GM20000 (cell line): ENCODE results near the gene ORC5.

Experiments used
- DNase-seq: peaks from one replicate; pipeline ENCODE4 v3.0.0; 2012; ENCODE audit warnings: low spot score
- TF ChIP-seq, protein P1 (sequence below): IDR thresholded peaks from 2 replicates; pipeline ENCODE4 v1.5.1; 2012; ENCODE audit warnings: mild to moderate bottlenecking, control low read depth; ENCODE audit errors: extremely low read depth, missing control alignments

Gene ORC5

DNA sequence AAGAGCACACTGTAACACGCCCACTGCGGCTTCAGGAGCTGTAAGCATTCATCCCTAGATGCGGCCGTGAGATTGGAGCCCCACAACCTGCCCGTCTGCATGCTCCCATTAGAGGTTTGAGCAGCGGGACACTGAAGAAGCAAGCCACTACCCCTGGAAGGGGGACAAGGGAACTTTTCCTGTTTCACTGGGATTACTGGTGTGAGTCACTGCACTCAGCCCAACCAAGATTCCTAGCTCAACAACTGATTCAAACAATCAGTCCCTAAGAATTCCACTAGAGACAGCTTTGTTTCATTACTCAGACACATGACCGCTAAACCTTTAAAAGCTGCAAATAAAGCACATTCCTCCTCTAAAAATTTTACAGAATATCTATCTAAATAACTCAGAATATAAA is 69.8 kb downstream of the ORC5 start:
- TF ChIP-seq, protein P1, sequence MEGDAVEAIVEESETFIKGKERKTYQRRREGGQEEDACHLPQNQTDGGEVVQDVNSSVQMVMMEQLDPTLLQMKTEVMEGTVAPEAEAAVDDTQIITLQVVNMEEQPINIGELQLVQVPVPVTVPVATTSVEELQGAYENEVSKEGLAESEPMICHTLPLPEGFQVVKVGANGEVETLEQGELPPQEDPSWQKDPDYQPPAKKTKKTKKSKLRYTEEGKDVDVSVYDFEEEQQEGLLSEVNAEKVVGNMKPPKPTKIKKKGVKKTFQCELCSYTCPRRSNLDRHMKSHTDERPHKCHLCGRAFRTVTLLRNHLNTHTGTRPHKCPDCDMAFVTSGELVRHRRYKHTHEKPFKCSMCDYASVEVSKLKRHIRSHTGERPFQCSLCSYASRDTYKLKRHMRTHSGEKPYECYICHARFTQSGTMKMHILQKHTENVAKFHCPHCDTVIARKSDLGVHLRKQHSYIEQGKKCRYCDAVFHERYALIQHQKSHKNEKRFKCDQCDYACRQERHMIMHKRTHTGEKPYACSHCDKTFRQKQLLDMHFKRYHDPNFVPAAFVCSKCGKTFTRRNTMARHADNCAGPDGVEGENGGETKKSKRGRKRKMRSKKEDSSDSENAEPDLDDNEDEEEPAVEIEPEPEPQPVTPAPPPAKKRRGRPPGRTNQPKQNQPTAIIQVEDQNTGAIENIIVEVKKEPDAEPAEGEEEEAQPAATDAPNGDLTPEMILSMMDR = no peak
- no peak for DNase-seq

DNA sequence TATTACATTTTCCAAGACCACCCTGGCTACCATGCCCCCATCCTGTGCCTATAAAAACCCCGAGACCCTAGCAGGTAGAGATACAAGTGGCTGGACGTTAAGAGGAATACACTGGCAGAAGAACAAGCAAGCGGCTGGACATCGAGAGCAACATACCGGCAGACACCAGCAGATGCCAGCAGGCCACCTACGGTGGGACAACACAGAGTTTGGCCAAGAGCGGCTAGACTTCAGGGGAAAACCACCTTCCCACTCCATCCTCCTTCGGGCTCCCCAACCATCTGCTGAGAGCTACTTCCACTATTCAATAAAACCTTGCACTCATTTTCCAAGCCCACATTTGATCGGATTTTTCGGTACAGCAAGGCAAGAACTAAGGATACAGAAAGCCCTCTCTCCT is 70.3 kb downstream of the ORC5 start:
- DNase-seq = no peak
- TF ChIP-seq, protein P1 = no peak

DNA sequence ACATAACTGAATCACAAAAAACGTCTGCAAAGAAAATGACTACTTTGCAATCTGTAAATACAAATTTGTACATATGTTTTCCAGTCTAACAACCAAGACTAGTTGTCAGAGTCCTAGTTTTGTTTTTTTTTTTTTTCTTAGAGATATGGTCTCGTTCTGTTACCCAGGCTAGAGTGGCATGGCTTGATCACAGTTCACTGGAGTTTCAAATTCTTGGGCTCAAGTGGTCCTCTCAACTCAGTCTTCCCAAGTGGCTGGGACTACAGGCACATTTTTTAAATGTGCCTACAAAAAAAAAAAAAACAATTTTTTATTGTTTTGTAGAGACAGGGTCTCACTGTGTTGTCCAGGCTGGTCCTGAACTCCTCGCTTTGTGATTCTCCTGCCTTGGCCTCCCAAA is 70.8 kb downstream of the ORC5 start:
- TF ChIP-seq, protein P1 = no peak
- DNase-seq = no peak

DNA sequence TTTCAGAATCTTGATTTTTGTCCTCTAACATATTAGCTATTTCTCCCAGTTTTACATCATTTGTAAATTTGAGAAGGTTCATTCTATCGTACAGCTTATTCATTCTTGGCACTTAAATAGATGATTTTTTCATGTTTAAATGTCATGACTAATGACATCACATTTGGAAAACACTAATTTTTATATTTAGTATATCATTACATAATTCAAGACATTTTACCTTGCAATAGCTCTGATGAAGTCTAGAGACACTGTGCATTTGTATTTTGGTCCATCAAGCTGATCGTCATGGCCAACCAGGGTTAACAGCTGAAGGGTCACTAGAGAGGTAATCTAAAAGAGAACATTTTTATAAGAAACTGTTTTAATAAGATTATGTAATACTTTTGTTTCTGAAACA is 71.3 kb downstream of the ORC5 start:
- no peak for DNase-seq
- TF ChIP-seq, protein P1 = no peak

DNA sequence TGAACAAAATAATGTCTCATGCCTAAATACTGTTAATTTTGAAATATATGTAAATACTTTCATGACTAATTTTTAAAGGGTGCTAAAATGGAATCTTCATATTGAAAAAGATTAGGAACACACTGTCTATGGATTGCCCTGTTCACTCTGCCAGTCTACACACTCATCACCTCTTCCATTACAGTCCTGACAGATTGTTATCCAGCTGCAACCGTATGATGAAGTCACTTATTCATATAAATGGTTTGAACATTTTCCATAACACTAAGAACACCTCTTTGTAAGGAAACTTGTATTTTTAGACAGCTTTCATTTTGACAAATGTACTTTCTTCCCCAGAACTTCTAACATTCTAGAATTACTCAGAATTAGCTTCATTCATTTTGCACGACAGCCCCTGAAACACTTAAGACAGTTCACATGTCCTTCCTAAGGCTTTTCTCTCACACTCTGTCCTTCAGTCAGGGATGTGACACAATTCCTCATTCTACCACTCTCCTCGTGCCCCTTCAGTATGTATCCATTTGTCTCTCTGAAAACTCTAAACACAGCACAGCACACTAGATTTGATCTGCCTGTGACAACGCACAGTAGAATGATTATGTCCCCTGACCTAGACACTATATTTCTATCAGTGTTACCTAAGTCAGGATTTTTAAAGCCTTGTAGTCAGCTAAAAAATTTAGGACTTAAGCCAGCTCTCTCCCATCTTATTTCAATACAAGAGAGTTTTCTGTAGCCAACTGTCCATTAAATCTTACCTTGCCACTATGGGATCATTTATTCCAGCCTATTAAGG is 71.9 kb downstream of the ORC5 start:
- TF ChIP-seq, protein P1 = no peak

DNA sequence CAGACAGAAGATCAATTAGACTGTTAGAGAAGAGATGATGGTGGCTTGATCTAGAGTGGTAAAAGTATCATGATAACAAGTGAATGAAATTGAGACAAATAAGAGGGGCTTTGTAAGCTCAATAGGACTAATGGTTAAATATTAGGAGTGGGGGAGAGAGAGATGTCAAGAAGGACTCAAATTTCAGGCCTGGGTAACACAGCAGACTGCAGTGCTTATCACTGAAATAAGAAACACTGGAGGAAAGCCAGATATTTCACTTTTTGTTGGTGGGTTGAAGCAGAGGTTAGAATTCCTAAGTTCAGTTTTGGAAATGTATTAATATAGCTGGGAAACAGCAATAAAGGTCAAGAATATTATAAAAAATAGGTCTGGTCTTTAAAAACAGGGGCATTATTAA is 74.6 kb downstream of the ORC5 start:
- no peak for DNase-seq
- TF ChIP-seq, protein P1 = no peak

More for the DNA sequence above, 71.9 kb downstream of the ORC5 start:
- no peak for DNase-seq

DNA sequence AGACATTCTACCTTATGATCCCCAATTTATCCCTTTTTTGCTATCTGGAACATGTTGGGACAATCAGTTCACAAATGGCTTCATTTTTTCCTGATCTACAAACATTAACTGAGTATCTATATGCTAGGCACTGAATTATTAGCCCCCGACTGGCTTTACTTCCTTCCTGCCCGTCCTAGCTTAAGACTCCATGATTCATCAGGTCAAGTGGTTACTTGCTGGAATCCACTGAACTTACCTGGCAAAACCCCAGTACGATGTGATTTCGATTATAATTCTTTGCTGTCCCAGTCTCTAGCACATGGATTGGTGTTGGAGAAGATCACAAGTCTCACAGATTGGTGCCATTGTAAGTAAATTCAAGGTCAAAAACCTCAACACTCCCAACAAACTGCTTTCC is 77.1 kb downstream of the ORC5 start:
- TF ChIP-seq, protein P1 = no peak
- no peak for DNase-seq
